ENCODE measurements around the gene RNPEPL1.

The RNPEPL1 gene

GRCh38 chr2:240567872-240568677, at the start of gene RNPEPL1:
Gene RNPEPL1 (plus strand): TSS chr2:240568484. CDS start chr2:240568587, 103 bp downstream.
- no peaks in the 10 kb centered on the region for H3K36me3 ChIP-seq (ENCODE audit: low read length)
- H2AFZ ChIP-seq (ENCODE audit: low read depth, low read length, severe bottlenecking), result peak within 1 kb of the TSS; percentile 15
- H3K4me2 ChIP-seq (ENCODE audit: low read depth, low read length, poor library complexity, severe bottlenecking), result peak within 1 kb of the TSS; percentile 92
- no peaks in the 10 kb centered on the region for H4K20me1 ChIP-seq (ENCODE audit: low read depth, low read length)
- peaks cover 28% of the 10 kb centered on the region for H3F3A ChIP-seq (ENCODE audit: insufficient read depth)
- H3K9me3 ChIP-seq (ENCODE audit: insufficient read depth, low read length), result no peaks in the 10 kb centered on the region
- peak within 1 kb of the TSS; percentile 70 for H3K4me3 ChIP-seq (ENCODE audit: insufficient read depth, low read length, poor library complexity, severe bottlenecking)
- no peaks in the 10 kb centered on the region for H3K27me3 ChIP-seq (ENCODE audit: low read length)
- H3K27ac ChIP-seq (ENCODE audit: low read depth, low read length), result peak within 1 kb of the TSS; percentile 78
- no peaks in the 10 kb centered on the region for H3K9me2 ChIP-seq (replicated peaks; ENCODE audit: insufficient read depth, low read length)
- peak within 1 kb of the TSS; percentile 77 for H3K9ac ChIP-seq (ENCODE audit: low read length)
- TF ChIP-seq EZH2phosphoT487 (conservative IDR thresholded peaks at IDR 0.05; ENCODE audit: low read length) (no peak), CTCF (IDR thresholded peaks at IDR 0.05; ENCODE audit: insufficient read depth, low read length, poor library complexity, severe bottlenecking) (no peak)
- peaks cover 24% of the 10 kb centered on the region for H3K79me2 ChIP-seq (ENCODE audit: insufficient read depth, low read length)

GRCh38 chr2:240518981-240519380, 49.3 kb upstream of the RNPEPL1 start:
- no peak overlapping the region for H3K9ac ChIP-seq (ENCODE audit: low read length)
- peaks cover 4% of the 10 kb centered on the region; the same call in 1 of the 2 replicates for H3K36me3 ChIP-seq (ENCODE audit: low read length)
- H3K9me3 ChIP-seq (ENCODE audit: insufficient read depth, low read length), result no peaks in the 10 kb centered on the region
- H3K79me2 ChIP-seq (ENCODE audit: insufficient read depth, low read length), result no peaks in the 10 kb centered on the region
- H3K9me2 ChIP-seq (replicated peaks; ENCODE audit: insufficient read depth, low read length), result no peaks in the 10 kb centered on the region
- H2AFZ ChIP-seq (ENCODE audit: low read depth, low read length, severe bottlenecking), result no peak overlapping the region
- no peak overlapping the region for H3K27ac ChIP-seq (ENCODE audit: low read depth, low read length)
- no peaks in the 10 kb centered on the region for H3F3A ChIP-seq (ENCODE audit: insufficient read depth)
- H3K4me2 ChIP-seq (ENCODE audit: low read depth, low read length, poor library complexity, severe bottlenecking), result no peak overlapping the region
- no peak overlapping the region for H3K4me3 ChIP-seq (ENCODE audit: insufficient read depth, low read length, poor library complexity, severe bottlenecking)
- no peaks in the 10 kb centered on the region for H4K20me1 ChIP-seq (ENCODE audit: low read depth, low read length)
- H3K27me3 ChIP-seq (ENCODE audit: low read length), result no peaks in the 10 kb centered on the region
- TF ChIP-seq CTCF (IDR thresholded peaks at IDR 0.05; ENCODE audit: insufficient read depth, low read length, poor library complexity, severe bottlenecking), result no peak
- TF ChIP-seq EZH2phosphoT487 (conservative IDR thresholded peaks at IDR 0.05; ENCODE audit: low read length), result no peak

- Histone ChIP-seq H3K4me2 (ENCODE audit: low read depth, low read length, poor library complexity, severe bottlenecking) (no peak overlapping the region), H3F3A (ENCODE audit: insufficient read depth) (no peaks in the 10 kb centered on the region), H3K4me3 (ENCODE audit: insufficient read depth, low read length, poor library complexity, severe bottlenecking) (no peak overlapping the region), H3K27ac (ENCODE audit: low read depth, low read length) (no peak overlapping the region), H3K27me3 (ENCODE audit: low read length) (no peaks in the 10 kb centered on the region), H3K79me2 (ENCODE audit: insufficient read depth, low read length) (no peaks in the 10 kb centered on the region), H2AFZ (ENCODE audit: low read depth, low read length, severe bottlenecking) (no peak overlapping the region), H3K9ac (ENCODE audit: low read length) (no peak overlapping the region), H3K9me2 (replicated peaks; ENCODE audit: insufficient read depth, low read length) (no peaks in the 10 kb centered on the region), H4K20me1 (ENCODE audit: low read depth, low read length) (no peaks in the 10 kb centered on the region), H3K9me3 (ENCODE audit: insufficient read depth, low read length) (no peaks in the 10 kb centered on the region), H3K36me3 (ENCODE audit: low read length) (peaks cover 6% of the 10 kb centered on the region; the same call in 1 of the 2 replicates)
- no peak for TF ChIP-seq EZH2phosphoT487 (conservative IDR thresholded peaks at IDR 0.05; ENCODE audit: low read length)
- no peak for TF ChIP-seq CTCF (IDR thresholded peaks at IDR 0.05; ENCODE audit: insufficient read depth, low read length, poor library complexity, severe bottlenecking)
These were observed 48.7 kb upstream of the RNPEPL1 start for GRCh38 chr2:240519396-240520129.
